Ishikawa (cell line): ENCODE results near the gene LRBA.

ENCODE experiments used
- EP300 ChIP-seq: IDR thresholded peaks from 2 replicates; pipeline ENCODE4 v1.6.1; 2012; ENCODE audit warnings: borderline replicate concordance
- FOXM1 ChIP-seq: IDR thresholded peaks from 2 replicates; pipeline ENCODE4 v1.6.1; 2012; ENCODE audit warnings: low read depth, borderline replicate concordance
- REST ChIP-seq: IDR thresholded peaks from 2 replicates; pipeline ENCODE4 v1.6.1; 2012; ENCODE audit warnings: low read depth, mild to moderate bottlenecking

GRCh38 chr4:150717952-150718351, 297.1 kb downstream of the LRBA start:
- no peak for TF ChIP-seq EP300
- no peak for TF ChIP-seq REST
- TF ChIP-seq FOXM1 = no peak
